IPS DF 4.7 (cell line): ENCODE measurements around the gene DPEP2NB.
A peak's percentile ranks its signal among the peaks of the same experiment; 100 is the strongest.
"Not testable (repeated sequence)": the region's sequence is repeated elsewhere in the genome, so short reads cannot be mapped to it uniquely, and the experiment has no call there.

ENCODE experiments used
- DNase-seq: peaks from one replicate; pipeline ENCODE4 v3.0.0-alpha.2; 2013; ENCODE audit warnings: low spot score; ENCODE audit errors: extremely low read depth

Gene DPEP2NB

GRCh38 chr16:68015681-68016080 is at the start of gene DPEP2NB:
TSS of gene DPEP2NB (minus strand) at chr16:68015911. CDS start at chr16:68015770, 141 bp downstream.
- no peak for DNase-seq

- DNase-seq = no peak
Observed at GRCh38 chr16:68064791-68065365, 49.2 kb upstream of the DPEP2NB start.

GRCh38 chr16:68062910-68063393 is 47.2 kb upstream of the DPEP2NB start:
- DNase-seq = no peak

GRCh38 chr16:68061396-68061795 is 45.7 kb upstream of the DPEP2NB start:
- no peak for DNase-seq

GRCh38 chr16:68059804-68060203 is 44.1 kb upstream of the DPEP2NB start:
- no peak for DNase-seq

- DNase-seq = no peak
Observed at GRCh38 chr16:68055395-68055794, 39.7 kb upstream of the DPEP2NB start.

- no peak for DNase-seq
Observed at GRCh38 chr16:68049449-68049848, 33.7 kb upstream of the DPEP2NB start.

GRCh38 chr16:68047987-68048386 is 32.3 kb upstream of the DPEP2NB start:
- DNase-seq = no peak

GRCh38 chr16:68046106-68046505 is 30.4 kb upstream of the DPEP2NB start:
- no peak for DNase-seq

- DNase-seq = no peak
Observed at GRCh38 chr16:68041783-68042182, 26.1 kb upstream of the DPEP2NB start.

GRCh38 chr16:68040506-68041288 is 25.0 kb upstream of the DPEP2NB start:
- DNase-seq = peak; percentile 51

- no peak for DNase-seq
Observed at GRCh38 chr16:68037841-68038597, 22.3 kb upstream of the DPEP2NB start.

- DNase-seq = no peak
Observed at GRCh38 chr16:68035227-68035626, 19.5 kb upstream of the DPEP2NB start.

GRCh38 chr16:68033101-68033500 is 17.4 kb upstream of the DPEP2NB start:
- DNase-seq = no peak

GRCh38 chr16:68031951-68032350 is 16.2 kb upstream of the DPEP2NB start:
- no peak for DNase-seq

GRCh38 chr16:68030108-68030507 is 14.4 kb upstream of the DPEP2NB start:
- DNase-seq = not testable (repeated sequence)

GRCh38 chr16:68028996-68029395 is 13.3 kb upstream of the DPEP2NB start:
- DNase-seq = no peak

GRCh38 chr16:68022728-68023537 is 7.2 kb upstream of the DPEP2NB start, which contains the start of the genes DDX28 and DUS2:
TSS of gene DDX28 (minus strand) at chr16:68023232. CDS start at chr16:68023202, 30 bp downstream.
TSS of gene DUS2 (plus strand) at chr16:68023284. CDS start at chr16:68038024, 14,740 bp downstream.
- DNase-seq = peak; percentile 84

- no peak for DNase-seq
Observed at GRCh38 chr16:68022278-68022727, 6.6 kb upstream of the DPEP2NB start.

GRCh38 chr16:68021490-68021889 is 5.8 kb upstream of the DPEP2NB start:
- DNase-seq = no peak

- DNase-seq = no peak
Observed at GRCh38 chr16:68019167-68019680, 3.5 kb upstream of the DPEP2NB start.
